GM12878 (cell line): ENCODE measurements around the gene NF1. TPM values are rescaled to one million over a fixed set of nuclear protein-coding genes. Genes with fewer than 3 reads are reported as not detected.

Source experiments
- CUX1 ChIP-seq: IDR thresholded peaks from 2 replicates; pipeline ENCODE4 v1.6.1; 2012; ENCODE audit warnings: improper control_type of control experiment, low read depth, low read length; ENCODE audit not compliant: insufficient replicate concordance
- GABPA ChIP-seq: IDR thresholded peaks from 2 replicates; pipeline ENCODE4 v1.6.1; 2014; ENCODE audit warnings: antibody characterized with exemption, low read depth, mild to moderate bottlenecking, inconsistent platforms
- HCFC1 ChIP-seq: fragments of 150-350 bp; IDR thresholded peaks from 2 replicates; pipeline ENCODE4 v1.6.1; 2014; ENCODE audit warnings: low read length
- HDGF ChIP-seq: fragments of 450-650 bp; IDR thresholded peaks from 2 replicates; pipeline ENCODE4 v1.6.1; 2016; ENCODE audit warnings: antibody characterized with exemption
- MAX ChIP-seq: IDR thresholded peaks from 2 replicates; pipeline ENCODE4 v1.6.1; 2012; ENCODE audit warnings: low read depth, low read length, improper control_type of control experiment
- POLR2AphosphoS2 ChIP-seq: IDR thresholded peaks from 2 replicates; pipeline ENCODE4 v1.6.1; 2011; ENCODE audit warnings: low read depth, mild to moderate bottlenecking, low read length, improper control_type of control experiment, moderate library complexity
- POU2F2 ChIP-seq: IDR thresholded peaks from 3 replicates; pipeline ENCODE4 v1.6.1; 2011; ENCODE audit warnings: low read depth, mild to moderate bottlenecking, low read length, borderline replicate concordance
- SKIL ChIP-seq: fragments of 450-650 bp; IDR thresholded peaks from 2 replicates; pipeline ENCODE4 v1.6.1; 2017; ENCODE audit warnings: mild to moderate bottlenecking, low read depth, inconsistent platforms; ENCODE audit not compliant: poor library complexity, severe bottlenecking
- SREBF2 ChIP-seq: IDR thresholded peaks from 2 replicates; pipeline ENCODE4 v1.6.1; 2012; ENCODE audit warnings: mild to moderate bottlenecking, low read length
- ZBTB4 ChIP-seq: fragments of 450-650 bp; formaldehyde crosslinking; IDR thresholded peaks from 2 replicates; pipeline ENCODE4 v1.4.0; 2022; ENCODE audit warnings: mild to moderate bottlenecking, moderate library complexity
- polyA plus RNA-seq, 11 experiments: library from polyadenylated mRNA; depleted of rRNA in 4 of 11; unstranded in 6 of 11; stranded (reverse) in 5 of 11; fragments of >200 nt; fragmentation: Nextera tagmentation in 4 of 11; fragmentation: Illumina TruSeq in 1 of 11; extraction: Ambion mirVana in 4 of 11; extraction: Trizol in 1 of 11; gene quantifications; 1 replicate in 1 of 11; 2 replicates in 10 of 11; pipeline versions ENCODE4 v1.2.1 to v1.2.3, GENCODE V29; 2011 to 2016; ENCODE audit warnings: inconsistent platforms in 2 of 11, missing spikeins in 2 of 11, low read depth in 1 of 11
- total RNA-seq, 4 experiments: library from RNA; depleted of rRNA in 3 of 4; stranded (reverse); fragments of >200 nt in 3 of 4; fragmentation: Illumina TruSeq in 1 of 4; extraction: Trizol in 1 of 4; gene quantifications; 2 replicates each; pipeline versions ENCODE4 v1.2.1 to v1.2.3, GENCODE V29; 2013 to 2021
- TF ChIP-seq, protein P1 (sequence below): IDR thresholded peaks from 2 replicates; pipeline ENCODE4 v1.6.1; 2012; ENCODE audit warnings: low read depth, low read length, improper control_type of control experiment
- TF ChIP-seq, protein P2 (sequence below): fragments of 150-350 bp; IDR thresholded peaks from 2 replicates; pipeline ENCODE4 v1.6.1; 2016; ENCODE audit warnings: low read depth, low read length

NF1 gene
- total and polyA plus RNA-seq, 10 of the 15 experiments (the other 5 are each of a cell fraction or from before 2014, with no cell fraction given): 2.5 to 31.8 (median 16.6) TPM

DNA sequence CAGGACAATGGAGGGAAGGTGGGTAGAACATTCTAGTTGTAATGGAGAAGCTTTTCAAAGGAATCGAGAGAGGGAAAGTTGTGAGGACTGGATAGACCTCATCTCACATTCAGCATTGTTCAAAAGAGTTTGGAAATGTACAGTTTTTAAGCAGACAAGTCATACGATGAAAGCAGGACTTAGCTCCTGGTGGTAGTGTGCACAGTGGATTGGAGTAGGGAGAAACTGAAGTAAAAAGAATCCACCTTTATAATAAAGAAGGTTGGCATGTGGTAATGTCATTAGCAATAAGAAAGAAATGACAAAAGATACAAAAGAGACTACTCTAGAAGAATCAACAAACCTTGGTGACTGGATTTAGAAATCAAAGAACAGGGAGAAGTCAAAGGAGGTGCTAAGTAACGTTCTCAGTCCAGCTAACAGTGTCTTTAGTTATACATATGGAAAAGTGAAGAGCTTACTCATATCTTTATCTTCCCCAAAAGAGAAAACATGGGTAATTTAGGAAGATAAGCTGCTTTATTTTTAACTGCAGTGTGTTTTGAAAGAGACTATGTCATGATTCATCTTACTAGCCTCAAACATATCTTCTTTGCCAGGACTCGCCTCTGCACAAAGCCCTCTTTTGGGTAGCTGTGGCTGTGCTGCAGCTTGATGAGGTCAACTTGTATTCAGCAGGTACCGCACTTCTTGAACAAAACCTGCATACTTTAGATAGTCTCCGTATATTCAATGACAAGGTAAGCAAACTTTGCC lies 245.3 kb downstream of the NF1 start (continued):
- TF ChIP-seq SKIL (no peak), ZBTB4 (CRISPR knock-in tag) (no peak), HCFC1 (no peak), POLR2AphosphoS2 (no peak), SREBF2 (no peak), POU2F2 (no peak), MAX (no peak), CUX1 (no peak), HDGF (no peak), GABPA (no peak)
- TF ChIP-seq, protein P1, sequence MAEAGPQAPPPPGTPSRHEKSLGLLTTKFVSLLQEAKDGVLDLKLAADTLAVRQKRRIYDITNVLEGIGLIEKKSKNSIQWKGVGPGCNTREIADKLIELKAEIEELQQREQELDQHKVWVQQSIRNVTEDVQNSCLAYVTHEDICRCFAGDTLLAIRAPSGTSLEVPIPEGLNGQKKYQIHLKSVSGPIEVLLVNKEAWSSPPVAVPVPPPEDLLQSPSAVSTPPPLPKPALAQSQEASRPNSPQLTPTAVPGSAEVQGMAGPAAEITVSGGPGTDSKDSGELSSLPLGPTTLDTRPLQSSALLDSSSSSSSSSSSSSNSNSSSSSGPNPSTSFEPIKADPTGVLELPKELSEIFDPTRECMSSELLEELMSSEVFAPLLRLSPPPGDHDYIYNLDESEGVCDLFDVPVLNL: no peak
- TF ChIP-seq, protein P2, sequence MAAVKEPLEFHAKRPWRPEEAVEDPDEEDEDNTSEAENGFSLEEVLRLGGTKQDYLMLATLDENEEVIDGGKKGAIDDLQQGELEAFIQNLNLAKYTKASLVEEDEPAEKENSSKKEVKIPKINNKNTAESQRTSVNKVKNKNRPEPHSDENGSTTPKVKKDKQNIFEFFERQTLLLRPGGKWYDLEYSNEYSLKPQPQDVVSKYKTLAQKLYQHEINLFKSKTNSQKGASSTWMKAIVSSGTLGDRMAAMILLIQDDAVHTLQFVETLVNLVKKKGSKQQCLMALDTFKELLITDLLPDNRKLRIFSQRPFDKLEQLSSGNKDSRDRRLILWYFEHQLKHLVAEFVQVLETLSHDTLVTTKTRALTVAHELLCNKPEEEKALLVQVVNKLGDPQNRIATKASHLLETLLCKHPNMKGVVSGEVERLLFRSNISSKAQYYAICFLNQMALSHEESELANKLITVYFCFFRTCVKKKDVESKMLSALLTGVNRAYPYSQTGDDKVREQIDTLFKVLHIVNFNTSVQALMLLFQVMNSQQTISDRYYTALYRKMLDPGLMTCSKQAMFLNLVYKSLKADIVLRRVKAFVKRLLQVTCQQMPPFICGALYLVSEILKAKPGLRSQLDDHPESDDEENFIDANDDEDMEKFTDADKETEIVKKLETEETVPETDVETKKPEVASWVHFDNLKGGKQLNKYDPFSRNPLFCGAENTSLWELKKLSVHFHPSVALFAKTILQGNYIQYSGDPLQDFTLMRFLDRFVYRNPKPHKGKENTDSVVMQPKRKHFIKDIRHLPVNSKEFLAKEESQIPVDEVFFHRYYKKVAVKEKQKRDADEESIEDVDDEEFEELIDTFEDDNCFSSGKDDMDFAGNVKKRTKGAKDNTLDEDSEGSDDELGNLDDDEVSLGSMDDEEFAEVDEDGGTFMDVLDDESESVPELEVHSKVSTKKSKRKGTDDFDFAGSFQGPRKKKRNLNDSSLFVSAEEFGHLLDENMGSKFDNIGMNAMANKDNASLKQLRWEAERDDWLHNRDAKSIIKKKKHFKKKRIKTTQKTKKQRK: no peak
